ENCODE data around the gene CD300LF. TPM values are rescaled to one million over a fixed set of nuclear protein-coding genes. Genes with fewer than 3 reads are reported as not detected.

CD300LF gene
- total and polyA plus RNA-seq, 2 donors from 2014 or later: 0.49 to 3.1 TPM

GRCh38 chr17:74760404-74761105 is 47.8 kb upstream of the CD300LF start:
- no peak overlapping the region for H3K9ac ChIP-seq (ENCODE audit: low read length in 3 of 3)
- DNase-seq (peak in 1 of 5 donors; percentile 19), FAIRE-seq (no peak)
- H3K27me3 ChIP-seq (ENCODE audit: control insufficient read depth, insufficient read depth, low read length): no peaks in the 10 kb centered on the region
- H3K36me3 ChIP-seq (ENCODE audit: control insufficient read depth in 2 of 3, insufficient read depth in 3 of 3, low read length in 3 of 3): no peaks in the 10 kb centered on the region
- no peaks in the 10 kb centered on the region for H3K9me3 ChIP-seq (ENCODE audit: control insufficient read depth in 2 of 3, insufficient read depth in 1 of 3, low read length in 3 of 3)
- H3K4me3 ChIP-seq (ENCODE audit: low read length in 3 of 3): peak overlapping the region in 1 of 3 donors; percentile 11
- intact Hi-C loops (cut with DNase I): no loop called here
- H3K4me1 ChIP-seq (ENCODE audit: control insufficient read depth in 2 of 3, insufficient read depth in 2 of 3, low read depth in 1 of 3, low read length in 3 of 3): peaks cover 2 to 43% (median 33%) of the 10 kb centered on the region in 3 donors
- TF ChIP-seq CTCF (IDR thresholded peaks at IDR 0.05; ENCODE audit: borderline replicate concordance, extremely low read depth, insufficient read depth): no peak
- H3K27ac ChIP-seq (ENCODE audit: low read depth in 2 of 2, low read length in 2 of 2): peak overlapping the region; percentile 41 to 63

- Histone ChIP-seq H3K4me3 (ENCODE audit: low read length in 3 of 3) (peak overlapping the region in 1 of 3 donors; percentile 17), H3K4me1 (ENCODE audit: control insufficient read depth in 2 of 3, insufficient read depth in 2 of 3, low read depth in 1 of 3, low read length in 3 of 3) (peaks cover 2 to 49% (median 37%) of the 10 kb centered on the region in 3 donors), H3K27me3 (ENCODE audit: control insufficient read depth, insufficient read depth, low read length) (no peaks in the 10 kb centered on the region), H3K36me3 (ENCODE audit: control insufficient read depth in 2 of 3, insufficient read depth in 3 of 3, low read length in 3 of 3) (peaks cover 0 to under 1% (median 0%) of the 10 kb centered on the region in 3 donors), H3K27ac (ENCODE audit: low read depth in 2 of 2, low read length in 2 of 2) (peak overlapping the region; percentile 41 to 63), H3K9ac (ENCODE audit: low read length in 3 of 3) (no peak overlapping the region), H3K9me3 (ENCODE audit: control insufficient read depth in 2 of 3, insufficient read depth in 1 of 3, low read length in 3 of 3) (no peaks in the 10 kb centered on the region)
- intact Hi-C loops (cut with DNase I): no loop called here
- no peak for TF ChIP-seq CTCF (IDR thresholded peaks at IDR 0.05; ENCODE audit: borderline replicate concordance, extremely low read depth, insufficient read depth)
- DNase-seq: peak in 3 of 5 donors; percentile 68 to 75 (median 74)
- no peak for FAIRE-seq
Observed at GRCh38 chr17:74759941-74760340, 47.2 kb upstream of the CD300LF start.

- Histone ChIP-seq H3K4me3 (ENCODE audit: low read length in 3 of 3) (peak overlapping the region in 1 of 3 donors; percentile 17), H3K27ac (ENCODE audit: low read depth in 2 of 2, low read length in 2 of 2) (peak overlapping the region in 1 of 2 donors; percentile 41), H3K9ac (ENCODE audit: low read length in 3 of 3) (no peak overlapping the region), H3K27me3 (ENCODE audit: control insufficient read depth, insufficient read depth, low read length) (no peaks in the 10 kb centered on the region), H3K4me1 (ENCODE audit: control insufficient read depth in 2 of 3, insufficient read depth in 2 of 3, low read depth in 1 of 3, low read length in 3 of 3) (peaks cover 2 to 52% (median 37%) of the 10 kb centered on the region in 3 donors), H3K36me3 (ENCODE audit: control insufficient read depth in 2 of 3, insufficient read depth in 3 of 3, low read length in 3 of 3) (peaks cover 0 to 2% (median 0%) of the 10 kb centered on the region in 3 donors), H3K9me3 (ENCODE audit: control insufficient read depth in 2 of 3, insufficient read depth in 1 of 3, low read length in 3 of 3) (no peaks in the 10 kb centered on the region)
- intact Hi-C loops (cut with DNase I): no loop called here
- DNase-seq (peak in 2 of 5 donors; percentile 44 to 76), FAIRE-seq (no peak)
- no peak for TF ChIP-seq CTCF (IDR thresholded peaks at IDR 0.05; ENCODE audit: borderline replicate concordance, extremely low read depth, insufficient read depth)
Observed at GRCh38 chr17:74759243-74759801, 46.6 kb upstream of the CD300LF start.

Measured in kidney (tissue), 14 donors.